ENCODE results near the gene SLC44A5. TPM values are rescaled to one million over a fixed set of nuclear protein-coding genes. Genes with fewer than 3 reads are reported as not detected.
A peak's percentile ranks its signal among the peaks of the same experiment; 100 is the strongest.

Gene SLC44A5
- total and polyA plus RNA-seq, 4 donors: 0.13 to 1.1 (median 0.22) TPM

DNA sequence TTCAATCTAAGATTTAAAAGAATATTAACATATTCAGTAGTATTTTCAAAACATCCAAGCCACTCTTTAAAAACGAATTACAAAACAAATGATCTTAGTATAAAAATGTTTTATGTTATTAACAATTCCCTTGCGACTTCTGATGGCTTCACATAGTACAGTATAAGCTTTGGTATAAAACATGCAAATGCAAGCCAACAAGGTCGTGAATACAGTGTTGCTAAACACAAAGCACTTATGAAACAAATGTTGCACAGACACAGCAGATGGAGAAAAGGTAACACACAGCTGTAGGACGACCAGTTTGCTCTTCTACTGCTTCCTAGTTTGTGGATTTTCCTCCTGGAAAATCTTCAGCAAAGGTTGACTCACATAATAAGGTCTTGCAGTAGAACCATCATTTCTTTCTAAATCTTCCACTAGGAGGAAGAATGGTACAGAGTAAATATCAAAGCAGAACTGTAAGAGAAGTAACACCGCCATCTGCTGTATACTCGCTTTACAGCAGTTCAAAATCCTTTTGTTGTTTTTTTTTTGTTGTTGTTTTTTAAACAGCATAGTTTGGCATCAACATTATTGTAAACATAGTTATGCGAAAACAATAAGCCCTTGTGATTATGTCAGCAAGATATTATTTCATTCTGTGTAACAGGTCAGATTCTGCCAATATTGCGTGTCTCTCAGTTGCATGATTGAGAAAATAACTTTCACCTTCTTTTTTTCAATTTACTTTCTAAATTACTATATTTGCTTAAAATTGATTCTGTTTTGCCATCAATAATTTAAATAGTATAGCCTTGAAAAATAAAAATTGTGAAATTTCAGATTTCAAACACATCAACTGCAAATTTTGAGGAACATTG is 407.3 kb downstream of the SLC44A5 start:
- no peak for DNase-seq (ENCODE audit: low spot score)
- WGBS: 21% methylated on average over 8 of the region's 8 CpGs

DNA sequence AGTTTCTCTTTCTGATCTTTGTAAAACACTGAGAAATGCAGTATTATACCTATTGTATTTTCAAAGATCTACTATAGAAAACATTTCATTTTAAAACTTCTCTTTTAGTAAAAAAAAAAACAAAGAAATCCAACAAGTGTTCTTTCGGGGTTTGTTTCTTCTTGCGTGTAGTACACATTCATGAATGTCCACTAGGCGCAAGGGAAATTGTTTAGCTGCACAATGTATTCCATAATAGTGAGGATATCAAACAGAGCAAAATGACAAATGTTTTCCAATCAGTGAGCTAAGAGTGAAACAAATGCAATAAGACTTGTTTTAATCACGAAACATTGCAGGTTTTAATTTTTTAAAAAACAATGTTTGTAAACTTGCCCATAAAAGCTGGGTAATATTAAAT is 408.2 kb downstream of the SLC44A5 start:
- Histone ChIP-seq H3K4me3 (ENCODE audit: low read depth in 1 of 3, low read length in 3 of 3) (no peak overlapping the region), H3K4me1 (ENCODE audit: control insufficient read depth in 4 of 4, insufficient read depth in 4 of 4, low read length in 3 of 4) (no peaks in the 10 kb centered on the region), H3K9me3 (ENCODE audit: control insufficient read depth in 4 of 4, low read length in 3 of 4) (no peaks in the 10 kb centered on the region), H3K27me3 (ENCODE audit: control insufficient read depth in 4 of 4, insufficient read depth in 4 of 4, low read length in 3 of 4) (peaks cover 0 to 6% (median under 1%) of the 10 kb centered on the region in 4 donors), H3K9ac (ENCODE audit: low read depth in 1 of 2, low read length in 2 of 2) (no peak overlapping the region), H3K36me3 (ENCODE audit: control insufficient read depth in 4 of 4, insufficient read depth in 3 of 4, low read depth in 1 of 4, low read length in 3 of 4) (no peaks in the 10 kb centered on the region), H3K27ac (ENCODE audit: low read depth in 1 of 2, low read length in 2 of 2) (no peak overlapping the region)
- 91% methylated on average over 4 of the region's 4 CpGs for WGBS
- no peak for DNase-seq (ENCODE audit: low spot score)
- TF ChIP-seq GABPA (IDR thresholded peaks at IDR 0.05 in 1 of 2, conservative IDR thresholded peaks at IDR 0.05 in 1 of 2): no peak
- TF ChIP-seq JUND (IDR thresholded peaks at IDR 0.05): no peak
- TF ChIP-seq YY1 (IDR thresholded peaks at IDR 0.05): no peak
- TF ChIP-seq, protein P1, sequence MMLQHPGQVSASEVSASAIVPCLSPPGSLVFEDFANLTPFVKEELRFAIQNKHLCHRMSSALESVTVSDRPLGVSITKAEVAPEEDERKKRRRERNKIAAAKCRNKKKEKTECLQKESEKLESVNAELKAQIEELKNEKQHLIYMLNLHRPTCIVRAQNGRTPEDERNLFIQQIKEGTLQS (IDR thresholded peaks at IDR 0.05): no peak
- TF ChIP-seq, protein P2, sequence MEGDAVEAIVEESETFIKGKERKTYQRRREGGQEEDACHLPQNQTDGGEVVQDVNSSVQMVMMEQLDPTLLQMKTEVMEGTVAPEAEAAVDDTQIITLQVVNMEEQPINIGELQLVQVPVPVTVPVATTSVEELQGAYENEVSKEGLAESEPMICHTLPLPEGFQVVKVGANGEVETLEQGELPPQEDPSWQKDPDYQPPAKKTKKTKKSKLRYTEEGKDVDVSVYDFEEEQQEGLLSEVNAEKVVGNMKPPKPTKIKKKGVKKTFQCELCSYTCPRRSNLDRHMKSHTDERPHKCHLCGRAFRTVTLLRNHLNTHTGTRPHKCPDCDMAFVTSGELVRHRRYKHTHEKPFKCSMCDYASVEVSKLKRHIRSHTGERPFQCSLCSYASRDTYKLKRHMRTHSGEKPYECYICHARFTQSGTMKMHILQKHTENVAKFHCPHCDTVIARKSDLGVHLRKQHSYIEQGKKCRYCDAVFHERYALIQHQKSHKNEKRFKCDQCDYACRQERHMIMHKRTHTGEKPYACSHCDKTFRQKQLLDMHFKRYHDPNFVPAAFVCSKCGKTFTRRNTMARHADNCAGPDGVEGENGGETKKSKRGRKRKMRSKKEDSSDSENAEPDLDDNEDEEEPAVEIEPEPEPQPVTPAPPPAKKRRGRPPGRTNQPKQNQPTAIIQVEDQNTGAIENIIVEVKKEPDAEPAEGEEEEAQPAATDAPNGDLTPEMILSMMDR (IDR thresholded peaks at IDR 0.05; ENCODE audit: low read depth, low read length, missing input control): no peak
- TF ChIP-seq HNF4A (conservative IDR thresholded peaks at IDR 0.05): no peak
- no peak for TF ChIP-seq FOXA2 (IDR thresholded peaks at IDR 0.05)
- TF ChIP-seq, protein P3, sequence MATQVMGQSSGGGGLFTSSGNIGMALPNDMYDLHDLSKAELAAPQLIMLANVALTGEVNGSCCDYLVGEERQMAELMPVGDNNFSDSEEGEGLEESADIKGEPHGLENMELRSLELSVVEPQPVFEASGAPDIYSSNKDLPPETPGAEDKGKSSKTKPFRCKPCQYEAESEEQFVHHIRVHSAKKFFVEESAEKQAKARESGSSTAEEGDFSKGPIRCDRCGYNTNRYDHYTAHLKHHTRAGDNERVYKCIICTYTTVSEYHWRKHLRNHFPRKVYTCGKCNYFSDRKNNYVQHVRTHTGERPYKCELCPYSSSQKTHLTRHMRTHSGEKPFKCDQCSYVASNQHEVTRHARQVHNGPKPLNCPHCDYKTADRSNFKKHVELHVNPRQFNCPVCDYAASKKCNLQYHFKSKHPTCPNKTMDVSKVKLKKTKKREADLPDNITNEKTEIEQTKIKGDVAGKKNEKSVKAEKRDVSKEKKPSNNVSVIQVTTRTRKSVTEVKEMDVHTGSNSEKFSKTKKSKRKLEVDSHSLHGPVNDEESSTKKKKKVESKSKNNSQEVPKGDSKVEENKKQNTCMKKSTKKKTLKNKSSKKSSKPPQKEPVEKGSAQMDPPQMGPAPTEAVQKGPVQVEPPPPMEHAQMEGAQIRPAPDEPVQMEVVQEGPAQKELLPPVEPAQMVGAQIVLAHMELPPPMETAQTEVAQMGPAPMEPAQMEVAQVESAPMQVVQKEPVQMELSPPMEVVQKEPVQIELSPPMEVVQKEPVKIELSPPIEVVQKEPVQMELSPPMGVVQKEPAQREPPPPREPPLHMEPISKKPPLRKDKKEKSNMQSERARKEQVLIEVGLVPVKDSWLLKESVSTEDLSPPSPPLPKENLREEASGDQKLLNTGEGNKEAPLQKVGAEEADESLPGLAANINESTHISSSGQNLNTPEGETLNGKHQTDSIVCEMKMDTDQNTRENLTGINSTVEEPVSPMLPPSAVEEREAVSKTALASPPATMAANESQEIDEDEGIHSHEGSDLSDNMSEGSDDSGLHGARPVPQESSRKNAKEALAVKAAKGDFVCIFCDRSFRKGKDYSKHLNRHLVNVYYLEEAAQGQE (IDR thresholded peaks at IDR 0.05): no peak

More for the DNA sequence above, 407.3 kb downstream of the SLC44A5 start:
- Histone ChIP-seq H3K27me3 (ENCODE audit: control insufficient read depth in 4 of 4, insufficient read depth in 4 of 4, low read length in 3 of 4) (peaks cover 0 to 6% (median under 1%) of the 10 kb centered on the region in 4 donors), H3K9me3 (ENCODE audit: control insufficient read depth in 4 of 4, low read length in 3 of 4) (no peaks in the 10 kb centered on the region), H3K4me3 (ENCODE audit: low read depth in 1 of 3, low read length in 3 of 3) (no peak overlapping the region), H3K4me1 (ENCODE audit: control insufficient read depth in 4 of 4, insufficient read depth in 4 of 4, low read length in 3 of 4) (no peaks in the 10 kb centered on the region), H3K36me3 (ENCODE audit: control insufficient read depth in 4 of 4, insufficient read depth in 3 of 4, low read depth in 1 of 4, low read length in 3 of 4) (no peaks in the 10 kb centered on the region), H3K27ac (ENCODE audit: low read depth in 1 of 2, low read length in 2 of 2) (no peak overlapping the region), H3K9ac (ENCODE audit: low read depth in 1 of 2, low read length in 2 of 2) (no peak overlapping the region)
- TF ChIP-seq FOXA2 (IDR thresholded peaks at IDR 0.05) (peak; percentile 80), HNF4G (IDR thresholded peaks at IDR 0.05) (no peak), RAD21 (IDR thresholded peaks at IDR 0.05) (peak; percentile 93 to 94)
- TF ChIP-seq, protein P3 (IDR thresholded peaks at IDR 0.05): no peak
- TF ChIP-seq, protein P2 (IDR thresholded peaks at IDR 0.05; ENCODE audit: low read depth, low read length, missing input control): peak; percentile 81
- TF ChIP-seq, protein P4, sequence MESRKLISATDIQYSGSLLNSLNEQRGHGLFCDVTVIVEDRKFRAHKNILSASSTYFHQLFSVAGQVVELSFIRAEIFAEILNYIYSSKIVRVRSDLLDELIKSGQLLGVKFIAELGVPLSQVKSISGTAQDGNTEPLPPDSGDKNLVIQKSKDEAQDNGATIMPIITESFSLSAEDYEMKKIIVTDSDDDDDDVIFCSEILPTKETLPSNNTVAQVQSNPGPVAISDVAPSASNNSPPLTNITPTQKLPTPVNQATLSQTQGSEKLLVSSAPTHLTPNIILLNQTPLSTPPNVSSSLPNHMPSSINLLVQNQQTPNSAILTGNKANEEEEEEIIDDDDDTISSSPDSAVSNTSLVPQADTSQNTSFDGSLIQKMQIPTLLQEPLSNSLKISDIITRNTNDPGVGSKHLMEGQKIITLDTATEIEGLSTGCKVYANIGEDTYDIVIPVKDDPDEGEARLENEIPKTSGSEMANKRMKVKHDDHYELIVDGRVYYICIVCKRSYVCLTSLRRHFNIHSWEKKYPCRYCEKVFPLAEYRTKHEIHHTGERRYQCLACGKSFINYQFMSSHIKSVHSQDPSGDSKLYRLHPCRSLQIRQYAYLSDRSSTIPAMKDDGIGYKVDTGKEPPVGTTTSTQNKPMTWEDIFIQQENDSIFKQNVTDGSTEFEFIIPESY (IDR thresholded peaks at IDR 0.05): no peak
